Measurements from ENCODE around the gene TNS3.

- TF ChIP-seq CTCF (IDR thresholded peaks at IDR 0.05), result no peak
- TF ChIP-seq EZH2 (IDR thresholded peaks at IDR 0.05; ENCODE audit: borderline replicate concordance, insufficient read depth, low read depth, low read length, poor library complexity, severe bottlenecking), result no peak
Observed at GRCh38 chr7:47611045-47611511, 29.2 kb upstream of the TNS3 start.

Data from B cell (primary cell).